ENCODE measurements around the gene PRRT1B. TPM values are rescaled to one million over a fixed set of nuclear protein-coding genes. Genes with fewer than 3 reads are reported as not detected.

PRRT1B gene
- total RNA-seq, 2 donors from 2014 or later = 2.0 to 4.5 TPM

DNA sequence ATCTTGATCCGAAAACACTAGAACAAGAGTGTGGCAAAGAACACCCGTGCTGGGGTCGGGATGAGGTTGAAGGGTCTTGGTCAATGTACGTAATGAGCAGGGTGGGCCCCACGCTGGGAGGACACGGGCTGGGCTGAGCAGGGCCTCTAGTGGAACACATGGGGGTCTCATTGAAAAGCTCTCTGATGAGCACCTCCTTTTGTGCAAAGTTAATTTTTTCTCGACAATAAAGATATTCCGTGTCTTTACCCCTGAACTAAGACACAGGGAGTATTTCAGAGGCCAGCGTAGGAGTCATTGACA, 22.3 kb upstream of the PRRT1B start:
- TF ChIP-seq, protein P1, sequence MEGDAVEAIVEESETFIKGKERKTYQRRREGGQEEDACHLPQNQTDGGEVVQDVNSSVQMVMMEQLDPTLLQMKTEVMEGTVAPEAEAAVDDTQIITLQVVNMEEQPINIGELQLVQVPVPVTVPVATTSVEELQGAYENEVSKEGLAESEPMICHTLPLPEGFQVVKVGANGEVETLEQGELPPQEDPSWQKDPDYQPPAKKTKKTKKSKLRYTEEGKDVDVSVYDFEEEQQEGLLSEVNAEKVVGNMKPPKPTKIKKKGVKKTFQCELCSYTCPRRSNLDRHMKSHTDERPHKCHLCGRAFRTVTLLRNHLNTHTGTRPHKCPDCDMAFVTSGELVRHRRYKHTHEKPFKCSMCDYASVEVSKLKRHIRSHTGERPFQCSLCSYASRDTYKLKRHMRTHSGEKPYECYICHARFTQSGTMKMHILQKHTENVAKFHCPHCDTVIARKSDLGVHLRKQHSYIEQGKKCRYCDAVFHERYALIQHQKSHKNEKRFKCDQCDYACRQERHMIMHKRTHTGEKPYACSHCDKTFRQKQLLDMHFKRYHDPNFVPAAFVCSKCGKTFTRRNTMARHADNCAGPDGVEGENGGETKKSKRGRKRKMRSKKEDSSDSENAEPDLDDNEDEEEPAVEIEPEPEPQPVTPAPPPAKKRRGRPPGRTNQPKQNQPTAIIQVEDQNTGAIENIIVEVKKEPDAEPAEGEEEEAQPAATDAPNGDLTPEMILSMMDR (IDR thresholded peaks at IDR 0.05) = no peak

DNA sequence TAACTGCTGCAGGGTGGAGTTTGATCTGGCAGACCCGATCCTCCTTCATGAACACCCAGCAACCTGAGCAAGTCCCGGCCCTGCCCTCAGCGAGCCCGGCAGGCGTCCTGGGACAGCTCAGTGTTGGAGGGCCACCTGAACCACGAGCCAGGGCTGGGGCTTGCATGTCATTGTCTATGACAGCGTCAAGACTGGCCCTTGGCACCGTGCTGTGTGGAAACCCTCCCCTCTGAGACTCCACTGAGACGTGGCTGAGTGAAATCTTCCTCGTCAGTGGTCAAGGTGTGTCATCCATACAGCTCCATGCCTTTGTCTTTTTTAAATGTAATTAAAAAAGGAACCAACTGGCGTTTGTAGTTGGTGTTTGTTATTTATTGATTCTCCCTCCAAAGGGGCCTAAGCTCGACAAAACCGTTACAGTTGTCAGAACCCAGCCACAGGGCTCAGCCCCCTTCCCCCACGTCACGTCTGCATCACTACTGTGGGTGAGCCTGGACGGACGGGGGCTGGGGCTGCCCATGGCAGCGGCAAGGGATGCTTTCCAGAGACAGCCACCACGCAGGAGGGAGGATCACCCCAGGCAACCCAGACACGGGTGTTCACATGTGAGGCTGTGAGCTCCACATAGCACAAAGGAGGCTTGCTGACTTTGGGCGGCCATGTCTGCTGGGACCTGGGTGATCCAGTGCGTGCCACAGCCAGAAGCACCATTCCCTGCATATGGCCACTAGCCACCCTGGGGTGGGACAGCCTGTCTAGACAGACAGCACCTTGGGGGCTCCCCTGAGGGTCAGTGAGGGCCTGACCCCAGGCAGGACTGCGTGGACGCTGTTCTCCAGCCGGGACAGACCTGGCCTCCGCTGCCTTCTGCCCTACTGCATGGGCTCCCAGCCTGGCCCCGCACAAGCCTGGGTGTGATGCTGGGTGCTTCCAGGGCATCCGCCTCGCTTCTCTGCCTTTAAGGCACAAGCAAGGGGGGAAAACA, 21.6 kb upstream of the PRRT1B start:
- no peak for DNase-seq
- no peak overlapping the region for H3K9ac ChIP-seq (ENCODE audit: low read depth in 2 of 2, low read length in 2 of 2)
- no peak overlapping the region for H3K27ac ChIP-seq
- H3K4me3 ChIP-seq = no peak overlapping the region
- no peaks in the 10 kb centered on the region for H3K4me1 ChIP-seq
- intact Hi-C loops (cut with DNase I) = no loop called here
- H3K9me3 ChIP-seq = no peaks in the 10 kb centered on the region
- TF ChIP-seq, protein P1 (IDR thresholded peaks at IDR 0.05) = no peak
- peaks cover 5% of the 10 kb centered on the region for H3K36me3 ChIP-seq
- H3K27me3 ChIP-seq = no peaks in the 10 kb centered on the region

More for the DNA sequence above, 22.3 kb upstream of the PRRT1B start:
- intact Hi-C loops (cut with DNase I) = no loop called here
- Histone ChIP-seq H3K27ac (no peak overlapping the region), H3K4me1 (no peaks in the 10 kb centered on the region), H3K9ac (ENCODE audit: low read depth in 2 of 2, low read length in 2 of 2) (no peak overlapping the region), H3K27me3 (no peaks in the 10 kb centered on the region), H3K4me3 (no peak overlapping the region), H3K36me3 (peaks cover 5% of the 10 kb centered on the region), H3K9me3 (no peaks in the 10 kb centered on the region)
- no peak for DNase-seq

DNA sequence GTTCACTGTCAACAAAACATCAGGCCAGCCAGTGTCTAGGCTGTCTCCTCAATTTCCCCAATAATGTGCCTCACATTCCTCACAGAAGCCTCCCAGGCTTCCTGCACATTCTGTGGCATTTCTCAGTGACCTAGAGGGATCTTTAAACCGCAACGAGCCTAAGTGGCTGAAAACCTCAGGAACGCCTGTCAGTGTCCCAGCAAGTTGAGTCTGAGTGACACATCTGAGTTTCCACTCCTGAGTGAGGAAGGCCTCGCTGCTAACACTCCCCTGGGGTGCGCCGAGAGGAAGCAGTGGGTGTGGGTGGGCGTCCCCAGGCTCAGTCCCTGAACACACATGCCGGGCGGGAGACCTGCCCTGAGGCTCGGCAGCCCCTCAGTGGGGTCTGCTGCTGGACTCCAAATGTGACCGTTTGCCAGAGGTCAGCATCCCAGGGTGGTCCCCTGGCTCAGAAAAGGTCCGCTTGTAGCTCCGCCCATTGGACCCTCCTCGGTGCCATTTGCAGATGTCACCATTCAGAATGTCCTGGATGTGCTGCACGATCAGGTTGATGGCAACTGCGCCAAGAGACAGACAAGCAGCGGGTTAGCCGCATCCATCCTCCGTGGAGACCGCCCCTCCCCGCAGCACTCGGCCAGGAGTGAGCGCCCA, 20.5 kb upstream of the PRRT1B start:
- intact Hi-C loops (cut with DNase I) = no loop called here
- Histone ChIP-seq H3K9ac (ENCODE audit: low read depth in 2 of 2, low read length in 2 of 2) (no peak overlapping the region), H3K4me3 (no peak overlapping the region), H3K9me3 (no peaks in the 10 kb centered on the region), H3K27me3 (no peaks in the 10 kb centered on the region), H3K27ac (no peak overlapping the region), H3K4me1 (peaks cover 4% of the 10 kb centered on the region), H3K36me3 (peaks cover 5% of the 10 kb centered on the region)
- TF ChIP-seq, protein P1 (IDR thresholded peaks at IDR 0.05) = no peak
- DNase-seq = no peak

DNA sequence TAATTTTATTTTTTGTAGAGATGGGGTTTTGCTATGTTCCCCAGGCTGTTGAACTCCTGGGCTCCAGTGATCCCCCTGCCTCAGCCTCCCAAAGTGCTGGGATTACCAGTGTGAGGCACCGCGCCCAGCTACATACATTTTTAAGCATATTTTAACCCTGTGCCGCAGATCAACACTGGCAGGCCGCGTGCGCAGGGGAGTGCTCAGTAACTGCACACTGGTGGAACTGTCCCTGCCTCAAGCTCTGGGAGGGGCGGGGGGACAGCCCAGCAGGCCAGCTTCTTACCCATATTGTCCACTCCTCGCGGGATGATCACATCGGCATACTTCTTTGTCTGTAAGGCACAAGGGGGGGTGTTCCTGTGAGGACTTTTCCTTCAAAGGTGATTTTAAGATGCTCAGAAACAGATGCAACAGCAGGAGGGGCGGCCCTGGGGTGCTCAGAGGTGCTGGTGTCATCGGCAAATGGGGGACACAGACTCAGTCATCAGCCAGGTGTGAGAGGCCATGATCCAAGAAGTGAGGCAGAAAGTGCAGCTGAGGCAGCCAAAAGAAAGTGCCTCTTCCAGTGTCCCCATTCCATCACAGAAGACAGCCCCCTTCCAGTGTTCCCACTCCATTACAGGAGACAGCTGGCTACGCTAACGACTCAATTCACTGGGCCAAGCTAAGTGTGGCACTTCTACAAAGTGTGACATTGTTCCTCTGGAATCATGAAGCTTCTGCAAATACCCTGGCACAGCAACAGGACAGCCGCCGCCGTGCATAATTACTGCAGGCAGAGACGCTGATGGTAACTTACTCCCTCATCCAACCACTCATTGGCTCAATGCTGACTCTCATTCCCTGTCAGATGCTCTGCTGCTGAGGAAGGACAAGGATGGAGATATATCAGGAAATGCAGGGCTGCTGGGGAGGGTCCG, 19.4 kb upstream of the PRRT1B start:
- Histone ChIP-seq H3K36me3 (peaks cover 5% of the 10 kb centered on the region), H3K27ac (no peak overlapping the region), H3K27me3 (no peaks in the 10 kb centered on the region), H3K4me3 (no peak overlapping the region), H3K9ac (ENCODE audit: low read depth in 2 of 2, low read length in 2 of 2) (no peak overlapping the region), H3K9me3 (no peaks in the 10 kb centered on the region), H3K4me1 (peaks cover 10% of the 10 kb centered on the region)
- intact Hi-C loops (cut with DNase I) = no loop called here
- TF ChIP-seq, protein P1 (IDR thresholded peaks at IDR 0.05) = no peak
- no peak for DNase-seq

DNA sequence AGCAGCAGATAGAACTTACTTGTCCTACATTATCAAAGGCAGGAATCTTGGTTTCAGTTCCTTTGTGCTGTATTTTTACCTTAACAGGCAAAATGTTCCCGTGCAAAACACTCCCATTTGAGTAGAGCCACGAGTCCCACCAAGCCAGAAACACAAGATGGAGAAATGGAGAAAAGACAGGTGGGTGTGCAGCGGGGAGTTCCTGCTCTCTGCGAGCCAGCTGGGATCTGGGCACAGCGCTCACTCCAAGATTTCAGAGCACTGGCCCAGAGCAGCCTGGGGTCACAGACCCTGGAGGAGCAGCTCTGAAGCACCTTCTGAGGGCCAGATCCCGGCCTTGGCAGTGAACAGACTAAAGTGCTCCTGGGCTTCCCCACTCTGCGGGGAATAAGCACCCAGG, 17.1 kb upstream of the PRRT1B start:
- Histone ChIP-seq H3K9ac (ENCODE audit: low read depth in 2 of 2, low read length in 2 of 2) (no peak overlapping the region), H3K4me3 (no peak overlapping the region), H3K4me1 (peaks cover 10% of the 10 kb centered on the region), H3K27ac (no peak overlapping the region), H3K27me3 (no peaks in the 10 kb centered on the region), H3K36me3 (peaks cover 5% of the 10 kb centered on the region), H3K9me3 (no peaks in the 10 kb centered on the region)
- no peak for DNase-seq
- TF ChIP-seq, protein P1 (IDR thresholded peaks at IDR 0.05) = no peak
- intact Hi-C loops (cut with DNase I) = no loop called here
